ENCODE measurements around the gene TRIM63.

The TRIM63 gene

GRCh38 chr1:26021647-26022403 is 45.6 kb downstream of the TRIM63 start, which contains the start of gene EXTL1:
Gene EXTL1, plus strand, starts transcription at chr1:26021775. Its CDS starts 872 bp downstream, at chr1:26022647.
- peak within 1 kb of the TSS; percentile 79 for H3K9ac ChIP-seq (ENCODE audit: insufficient read length, low read depth)
- peaks cover 37% of the 10 kb centered on the region for H3K4me1 ChIP-seq (ENCODE audit: insufficient read depth, insufficient read length)
- H3K36me3 ChIP-seq (ENCODE audit: insufficient read depth, insufficient read length, low read length): no peaks in the 10 kb centered on the region
- H3K9me3 ChIP-seq (ENCODE audit: insufficient read depth, low read length): no peaks in the 10 kb centered on the region
- H3K4me3 ChIP-seq (ENCODE audit: insufficient read length, low read depth): peak within 1 kb of the TSS; percentile 57
- peaks cover 13% of the 10 kb centered on the region for H3K27me3 ChIP-seq (ENCODE audit: insufficient read depth, insufficient read length)
- no peak for TF ChIP-seq ZNF274 (IDR thresholded peaks at IDR 0.05; ENCODE audit: low read depth, low read length)
- TF ChIP-seq YY1 (IDR thresholded peaks at IDR 0.05; ENCODE audit: insufficient read depth, insufficient read length): no peak
- no peak for TF ChIP-seq SUZ12 (IDR thresholded peaks at IDR 0.05; ENCODE audit: extremely low read depth, insufficient read depth, insufficient read length)
- peak; percentile 85 for DNase-seq (ENCODE audit: low read depth, low spot score)

- no peak overlapping the region for H3K9ac ChIP-seq (ENCODE audit: insufficient read length, low read depth)
- H3K4me1 ChIP-seq (ENCODE audit: insufficient read depth, insufficient read length): peaks cover 42% of the 10 kb centered on the region
- H3K9me3 ChIP-seq (ENCODE audit: insufficient read depth, low read length): no peaks in the 10 kb centered on the region
- no peak for TF ChIP-seq YY1 (IDR thresholded peaks at IDR 0.05; ENCODE audit: insufficient read depth, insufficient read length)
- no peak for TF ChIP-seq SUZ12 (IDR thresholded peaks at IDR 0.05; ENCODE audit: extremely low read depth, insufficient read depth, insufficient read length)
- no peak for TF ChIP-seq ZNF274 (IDR thresholded peaks at IDR 0.05; ENCODE audit: low read depth, low read length)
- peaks cover 13% of the 10 kb centered on the region for H3K27me3 ChIP-seq (ENCODE audit: insufficient read depth, insufficient read length)
- no peak overlapping the region for H3K4me3 ChIP-seq (ENCODE audit: insufficient read length, low read depth)
- no peak for DNase-seq (ENCODE audit: low read depth, low spot score)
- H3K36me3 ChIP-seq (ENCODE audit: insufficient read depth, insufficient read length, low read length): no peaks in the 10 kb centered on the region
Observed at GRCh38 chr1:26020941-26021646, 46.3 kb downstream of the TRIM63 start.

GRCh38 chr1:26020330-26020768 is 47.1 kb downstream of the TRIM63 start:
- TF ChIP-seq ZNF274 (IDR thresholded peaks at IDR 0.05; ENCODE audit: low read depth, low read length) (no peak), SUZ12 (IDR thresholded peaks at IDR 0.05; ENCODE audit: extremely low read depth, insufficient read depth, insufficient read length) (no peak), YY1 (IDR thresholded peaks at IDR 0.05; ENCODE audit: insufficient read depth, insufficient read length) (no peak)
- peaks cover 13% of the 10 kb centered on the region for H3K27me3 ChIP-seq (ENCODE audit: insufficient read depth, insufficient read length)
- no peak for DNase-seq (ENCODE audit: low read depth, low spot score)
- no peak overlapping the region for H3K4me3 ChIP-seq (ENCODE audit: insufficient read length, low read depth)
- no peak overlapping the region for H3K9ac ChIP-seq (ENCODE audit: insufficient read length, low read depth)
- no peaks in the 10 kb centered on the region for H3K36me3 ChIP-seq (ENCODE audit: insufficient read depth, insufficient read length, low read length)
- H3K4me1 ChIP-seq (ENCODE audit: insufficient read depth, insufficient read length): peaks cover 42% of the 10 kb centered on the region
- no peaks in the 10 kb centered on the region for H3K9me3 ChIP-seq (ENCODE audit: insufficient read depth, low read length)

DNA sequence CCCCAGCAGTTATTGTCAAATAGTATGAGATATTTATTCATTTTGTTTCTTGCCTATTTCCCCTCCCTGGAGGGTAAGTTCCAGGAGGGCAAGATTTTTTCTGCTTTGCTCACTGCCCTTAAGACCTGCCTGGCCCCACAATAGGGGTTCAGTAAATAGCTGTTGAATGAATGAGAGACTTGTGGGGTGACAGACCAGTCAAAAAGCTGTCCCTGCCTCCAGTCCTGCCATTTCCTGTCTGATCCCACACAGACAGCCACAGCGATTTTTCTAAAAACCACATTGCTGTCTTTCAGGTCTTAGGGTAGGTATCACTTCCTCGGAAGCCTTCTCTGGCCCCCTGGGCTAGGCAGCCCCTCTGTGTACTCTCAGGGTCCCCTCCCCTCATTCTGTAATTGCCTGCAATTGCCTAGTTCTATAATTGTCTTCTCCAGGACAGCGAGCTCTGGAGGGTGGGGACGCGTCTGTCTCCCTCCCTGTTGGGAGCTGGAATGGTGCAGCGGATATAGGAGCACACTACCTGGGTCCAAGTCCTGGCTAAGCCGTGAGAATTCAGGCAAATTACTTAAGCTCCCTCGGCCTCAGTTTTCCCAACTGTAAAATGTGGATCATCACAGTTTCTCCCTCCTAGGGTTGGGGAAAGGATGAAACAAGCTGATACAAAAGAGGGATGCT is 47.7 kb downstream of the TRIM63 start:
- TF ChIP-seq SUZ12 (IDR thresholded peaks at IDR 0.05; ENCODE audit: extremely low read depth, insufficient read depth, insufficient read length) (no peak), ZNF274 (IDR thresholded peaks at IDR 0.05; ENCODE audit: low read depth, low read length) (no peak), YY1 (IDR thresholded peaks at IDR 0.05; ENCODE audit: insufficient read depth, insufficient read length) (no peak)
- Histone ChIP-seq H3K36me3 (ENCODE audit: insufficient read depth, insufficient read length, low read length) (no peaks in the 10 kb centered on the region), H3K4me3 (ENCODE audit: insufficient read length, low read depth) (no peak overlapping the region), H3K9ac (ENCODE audit: insufficient read length, low read depth) (no peak overlapping the region), H3K27me3 (ENCODE audit: insufficient read depth, insufficient read length) (peaks cover 13% of the 10 kb centered on the region), H3K4me1 (ENCODE audit: insufficient read depth, insufficient read length) (peaks cover 42% of the 10 kb centered on the region), H3K9me3 (ENCODE audit: insufficient read depth, low read length) (no peaks in the 10 kb centered on the region)
- no peak for DNase-seq (ENCODE audit: low read depth, low spot score)

- no peaks in the 10 kb centered on the region for H3K36me3 ChIP-seq (ENCODE audit: insufficient read depth, insufficient read length, low read length)
- DNase-seq (ENCODE audit: low read depth, low spot score): no peak
- H3K27me3 ChIP-seq (ENCODE audit: insufficient read depth, insufficient read length): peaks cover 13% of the 10 kb centered on the region
- H3K4me1 ChIP-seq (ENCODE audit: insufficient read depth, insufficient read length): peaks cover 33% of the 10 kb centered on the region
- no peak overlapping the region for H3K9ac ChIP-seq (ENCODE audit: insufficient read length, low read depth)
- TF ChIP-seq ZNF274 (IDR thresholded peaks at IDR 0.05; ENCODE audit: low read depth, low read length) (no peak), SUZ12 (IDR thresholded peaks at IDR 0.05; ENCODE audit: extremely low read depth, insufficient read depth, insufficient read length) (no peak), YY1 (IDR thresholded peaks at IDR 0.05; ENCODE audit: insufficient read depth, insufficient read length) (no peak)
- H3K4me3 ChIP-seq (ENCODE audit: insufficient read length, low read depth): no peak overlapping the region
- no peaks in the 10 kb centered on the region for H3K9me3 ChIP-seq (ENCODE audit: insufficient read depth, low read length)
Observed at GRCh38 chr1:26017606-26018005, 49.8 kb downstream of the TRIM63 start.

GRCh38 chr1:26016953-26017545 is 50.4 kb downstream of the TRIM63 start:
- no peak overlapping the region for H3K9ac ChIP-seq (ENCODE audit: insufficient read length, low read depth)
- TF ChIP-seq SUZ12 (IDR thresholded peaks at IDR 0.05; ENCODE audit: extremely low read depth, insufficient read depth, insufficient read length): no peak
- H3K27me3 ChIP-seq (ENCODE audit: insufficient read depth, insufficient read length): peaks cover 13% of the 10 kb centered on the region
- no peaks in the 10 kb centered on the region for H3K36me3 ChIP-seq (ENCODE audit: insufficient read depth, insufficient read length, low read length)
- H3K4me3 ChIP-seq (ENCODE audit: insufficient read length, low read depth): no peak overlapping the region
- no peak for DNase-seq (ENCODE audit: low read depth, low spot score)
- peaks cover 28% of the 10 kb centered on the region for H3K4me1 ChIP-seq (ENCODE audit: insufficient read depth, insufficient read length)
- no peaks in the 10 kb centered on the region for H3K9me3 ChIP-seq (ENCODE audit: insufficient read depth, low read length)
